DMS 273 treated with DMSO at 0.1 percent for 48 hours (cell line): Measurements from ENCODE around the gene CYP3A4.
"Not testable (repeated sequence)": the region's sequence is repeated elsewhere in the genome, so short reads cannot be mapped to it uniquely, and the experiment has no call there.

Source experiments
- DNase-seq: peaks from one replicate; lab custom pipeline; 2025; lab: John Stamatoyannopoulos, UW

CYP3A4 gene

DNA sequence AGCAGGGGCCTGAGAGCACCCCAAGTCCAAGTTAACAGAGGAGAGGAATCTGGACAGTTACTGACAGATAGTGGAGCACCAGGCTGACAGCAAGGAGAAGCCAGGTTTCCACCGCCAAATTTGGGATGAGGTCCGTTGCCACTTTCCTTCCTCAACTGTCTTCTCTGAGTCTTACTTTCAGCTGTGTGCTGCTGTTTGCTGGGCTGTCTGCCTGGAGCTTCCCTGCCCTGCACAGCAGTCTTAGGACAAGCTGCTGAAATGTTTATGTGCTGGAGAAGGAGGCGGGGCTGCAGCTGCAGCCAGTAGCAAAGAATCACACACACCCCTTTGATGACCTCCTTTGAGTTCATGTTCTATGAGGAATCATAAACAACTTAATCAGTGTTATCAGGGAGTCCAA is 31.6 kb downstream of the CYP3A4 start:
- DNase-seq = no peak

DNA sequence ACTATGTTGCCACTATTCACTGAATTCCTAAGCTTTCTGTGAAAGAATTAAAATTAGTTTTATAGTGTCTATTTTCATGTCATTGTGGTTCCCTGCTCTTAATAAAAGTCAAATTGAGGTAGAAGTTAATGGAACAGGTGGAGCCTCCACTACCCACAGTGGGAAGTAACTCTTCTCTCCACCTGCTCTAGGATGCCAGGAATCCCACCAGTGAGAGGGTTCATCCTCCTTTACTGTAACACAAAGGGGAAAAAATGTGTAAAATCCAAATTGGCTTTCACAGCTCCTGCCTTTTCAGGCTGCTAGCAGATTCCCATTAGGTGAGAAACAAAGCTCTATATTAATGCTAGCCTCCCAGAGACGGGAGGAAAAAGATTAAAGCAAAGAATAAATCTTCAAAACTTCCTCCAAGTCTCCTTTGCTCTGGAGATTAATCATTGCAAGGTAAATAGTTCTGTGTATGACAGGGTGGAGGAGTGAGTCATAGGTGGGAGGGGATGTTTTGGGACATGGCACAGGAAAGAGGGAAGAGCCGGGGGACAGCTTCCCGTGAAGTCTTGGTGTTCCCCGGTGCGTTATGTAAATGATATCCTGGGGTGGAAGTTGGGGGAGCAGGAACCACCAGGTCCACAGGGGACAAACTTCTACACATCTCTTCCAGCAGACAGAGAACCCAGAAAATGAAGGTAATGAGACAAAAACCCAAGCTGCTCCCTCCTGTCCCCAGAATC is 32.5 kb downstream of the CYP3A4 start:
- not testable (repeated sequence) for DNase-seq

DNA sequence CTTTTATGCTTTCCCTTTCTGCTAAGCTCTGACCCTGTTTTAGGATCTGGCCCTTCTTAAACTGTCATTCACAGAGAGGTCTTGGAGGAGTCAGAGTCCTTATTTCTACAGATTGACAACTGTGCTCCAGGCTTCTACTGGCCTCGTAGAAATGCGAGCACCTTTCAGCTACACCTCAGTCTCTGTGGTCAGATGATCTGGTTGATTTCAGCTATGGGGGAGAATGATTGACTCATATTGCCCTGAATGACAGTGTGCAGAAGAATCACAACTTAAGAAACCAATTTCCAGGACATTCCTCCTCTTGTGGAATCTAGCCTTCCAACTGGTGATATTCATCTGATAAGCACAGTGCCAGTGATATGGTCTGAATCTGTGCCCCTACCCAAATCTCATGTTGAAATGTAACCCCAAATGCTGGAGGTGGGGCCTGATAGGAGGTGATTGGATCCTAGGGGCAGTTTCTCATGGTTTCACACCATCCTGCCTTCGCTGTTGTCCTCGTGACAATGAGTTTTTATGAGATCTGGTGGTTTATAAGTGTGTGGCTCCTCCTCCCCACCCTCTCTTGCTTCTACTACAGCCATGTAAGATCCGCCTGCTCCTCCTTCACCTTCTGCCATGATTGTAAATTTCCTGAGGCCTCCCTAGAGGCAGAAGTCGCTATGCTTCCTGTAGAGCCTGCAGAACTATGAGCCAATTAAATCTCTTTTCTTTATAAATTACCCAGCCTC is 35.0 kb downstream of the CYP3A4 start:
- DNase-seq = no peak

DNA sequence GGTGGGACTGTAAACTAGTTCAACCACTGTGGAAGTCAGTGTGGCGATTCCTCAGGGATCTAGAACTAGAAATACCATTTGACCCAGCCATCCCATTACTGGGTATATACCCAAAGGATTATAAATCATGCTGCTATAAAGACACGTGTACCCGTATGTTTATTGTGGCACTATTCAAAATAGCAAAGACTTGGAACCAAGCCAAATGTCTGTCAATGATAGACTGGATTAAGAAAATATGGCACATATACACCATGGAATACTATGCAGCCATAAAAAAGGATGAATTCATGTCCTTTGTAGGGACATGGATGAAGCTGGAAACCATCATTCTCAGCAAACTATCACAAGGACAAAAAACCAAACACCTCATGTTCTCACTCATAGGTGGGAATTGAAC is 37.1 kb downstream of the CYP3A4 start:
- DNase-seq = not testable (repeated sequence)

DNA sequence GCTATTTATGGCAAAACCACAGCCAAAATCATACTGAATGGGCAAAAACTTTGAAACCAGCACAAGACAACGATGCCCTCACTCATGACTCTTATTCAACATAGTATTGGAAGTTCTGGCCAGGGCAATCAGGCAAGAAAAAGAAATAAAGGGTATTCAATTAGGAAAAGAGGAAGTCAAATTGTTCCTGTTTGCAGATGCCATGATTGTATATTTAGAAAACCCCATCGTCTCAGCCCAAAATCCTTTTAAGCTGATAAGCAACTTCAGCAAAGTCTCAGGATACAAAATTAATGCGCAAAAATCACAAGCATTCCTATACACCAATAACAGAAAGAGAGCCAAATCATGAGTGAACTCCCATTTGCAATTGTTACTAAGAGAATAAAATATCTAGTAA is 38.6 kb downstream of the CYP3A4 start:
- not testable (repeated sequence) for DNase-seq

DNA sequence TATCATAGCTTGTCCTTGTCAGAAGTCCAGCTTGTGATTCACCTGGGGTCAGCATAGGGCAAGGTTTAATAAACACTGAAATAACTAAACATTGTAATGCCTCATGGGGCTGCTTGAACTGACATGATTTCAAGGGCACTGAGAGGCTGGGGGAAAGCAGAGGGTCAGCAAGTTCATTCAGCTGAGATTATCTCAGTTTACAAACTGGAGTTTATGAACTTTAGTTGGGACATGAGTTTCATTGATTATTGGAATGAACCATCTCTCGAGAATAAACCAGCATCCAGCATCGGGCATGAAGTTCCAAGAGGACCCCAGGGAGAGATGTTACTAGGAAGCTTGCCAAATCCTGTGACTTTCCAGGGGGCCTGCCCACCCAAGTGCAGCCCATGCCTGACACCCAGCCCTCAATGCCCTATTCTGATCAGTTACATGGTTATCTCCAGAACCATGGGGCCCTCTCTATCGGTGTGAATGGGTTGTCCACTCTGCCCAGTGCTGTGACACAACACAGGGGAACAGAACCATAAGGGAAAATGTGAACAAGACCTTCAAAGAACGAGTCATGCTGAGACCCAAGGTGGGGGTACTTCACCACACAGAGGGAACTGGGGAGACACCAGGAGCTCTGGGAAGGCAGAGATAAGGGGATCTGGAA is 41.1 kb downstream of the CYP3A4 start:
- DNase-seq = no peak

DNA sequence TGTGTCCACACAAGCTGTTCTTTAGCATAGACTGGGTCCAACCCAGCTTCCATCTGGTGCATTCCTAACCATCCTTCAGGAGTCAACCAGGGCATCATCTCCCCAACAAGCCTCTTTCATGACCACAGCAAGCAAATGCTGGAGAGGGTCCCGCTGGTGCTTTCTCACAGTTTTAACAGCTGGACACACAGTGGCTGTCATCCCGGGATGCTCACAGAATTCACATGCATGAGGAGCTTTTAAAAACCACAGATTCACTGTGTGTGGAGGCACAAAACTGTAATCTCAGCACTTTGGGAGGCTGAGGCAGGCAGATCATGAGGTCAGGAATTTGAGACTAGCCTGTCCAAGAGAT is 42.6 kb downstream of the CYP3A4 start:
- DNase-seq = no peak

DNA sequence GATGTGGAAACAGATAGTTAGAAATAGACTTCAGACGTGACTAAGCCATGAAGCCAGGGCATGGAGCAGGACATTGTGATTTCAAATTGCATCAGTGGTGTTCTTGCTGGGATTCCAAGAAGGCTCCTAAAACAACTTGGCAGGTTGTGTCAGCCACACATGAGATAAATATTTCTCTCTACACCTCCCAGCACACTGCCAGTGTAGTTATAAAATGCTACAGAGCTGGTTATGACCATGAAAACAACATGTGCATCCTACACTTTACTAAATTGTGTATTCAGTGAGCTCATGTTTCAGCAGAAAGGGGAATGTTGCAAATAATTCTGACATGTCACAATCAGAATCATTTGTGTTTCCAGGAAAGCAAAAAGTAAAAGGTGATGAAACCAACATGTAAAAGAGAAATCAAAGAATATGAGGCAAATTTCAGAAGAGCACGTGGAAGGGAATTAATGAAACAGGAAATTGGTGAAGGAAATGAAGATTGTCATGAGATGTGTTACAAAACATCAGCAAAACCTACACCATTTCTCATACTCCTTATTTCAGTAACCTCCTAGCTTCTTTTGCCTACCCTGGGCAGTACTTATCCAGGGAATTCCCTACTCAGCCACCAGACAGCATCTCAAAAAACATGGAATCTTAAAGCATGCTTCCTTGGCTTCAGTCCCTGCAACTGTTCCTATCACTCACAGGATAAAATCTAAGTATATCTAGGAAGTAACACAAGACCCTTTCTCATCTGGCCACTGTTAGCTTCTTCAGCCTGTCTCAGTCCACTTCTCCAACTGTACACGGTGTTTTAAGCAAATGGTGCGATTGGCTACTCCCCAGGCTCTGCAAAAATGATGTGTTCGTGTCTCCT is 43.2 kb downstream of the CYP3A4 start:
- no peak for DNase-seq

DNA sequence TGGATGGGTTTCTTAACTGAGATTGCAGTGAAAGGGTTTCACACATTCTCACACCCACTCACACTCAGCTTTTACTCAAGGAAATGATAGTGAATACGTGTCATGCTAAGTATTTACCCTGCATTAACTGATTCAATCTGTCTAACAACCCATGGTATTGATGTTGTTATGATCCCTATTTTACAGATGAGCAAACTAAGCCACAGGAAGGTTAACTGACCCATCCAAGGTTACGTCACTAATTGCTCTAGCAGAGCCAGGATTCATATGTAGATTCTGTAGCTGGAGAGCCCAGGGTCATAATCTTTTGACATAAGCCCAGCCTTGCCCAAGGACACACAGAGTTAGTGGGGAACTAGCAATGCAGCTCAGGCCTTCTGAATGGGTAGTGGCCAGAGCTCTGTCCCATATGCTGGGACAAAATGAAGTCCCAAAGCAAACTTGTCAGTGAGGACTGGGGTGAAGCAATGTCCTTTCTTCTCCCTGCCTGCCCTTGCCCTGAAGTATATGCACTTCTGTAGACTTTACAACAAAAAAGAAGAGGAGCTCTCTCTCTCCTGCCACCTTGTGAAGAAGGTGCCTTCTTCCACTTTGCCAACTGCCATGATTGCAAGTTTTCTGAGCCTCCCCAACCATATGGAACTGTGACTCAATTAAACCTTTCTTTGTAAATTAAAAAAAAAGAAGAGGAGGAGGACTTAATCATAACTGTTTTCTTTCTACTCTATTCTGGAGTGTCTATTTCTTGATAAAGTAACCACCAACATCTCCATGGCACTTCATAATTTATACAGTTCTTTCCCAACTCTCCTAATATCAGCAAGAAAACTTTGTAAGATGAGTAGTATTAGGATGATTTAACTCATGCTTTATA is 44.0 kb downstream of the CYP3A4 start:
- no peak for DNase-seq

DNA sequence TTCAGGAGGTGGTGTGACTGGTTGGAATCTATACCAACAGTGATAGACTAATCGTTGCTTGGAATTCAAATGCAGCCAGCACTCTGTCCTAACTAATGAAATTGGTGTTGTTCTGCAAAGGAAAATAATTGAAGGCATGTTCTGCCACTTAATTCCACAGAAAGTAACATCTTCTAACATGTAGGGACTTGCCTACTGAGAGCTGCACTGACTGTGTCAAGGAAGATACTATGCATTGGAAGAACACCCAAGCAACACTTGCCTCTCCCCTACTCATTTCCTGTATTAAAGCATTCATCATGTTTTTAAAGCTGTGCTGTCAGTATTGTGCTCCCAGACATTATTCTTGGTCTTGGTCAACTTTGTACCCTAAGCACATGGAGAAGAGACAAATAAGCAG is 46.3 kb downstream of the CYP3A4 start:
- DNase-seq = no peak

DNA sequence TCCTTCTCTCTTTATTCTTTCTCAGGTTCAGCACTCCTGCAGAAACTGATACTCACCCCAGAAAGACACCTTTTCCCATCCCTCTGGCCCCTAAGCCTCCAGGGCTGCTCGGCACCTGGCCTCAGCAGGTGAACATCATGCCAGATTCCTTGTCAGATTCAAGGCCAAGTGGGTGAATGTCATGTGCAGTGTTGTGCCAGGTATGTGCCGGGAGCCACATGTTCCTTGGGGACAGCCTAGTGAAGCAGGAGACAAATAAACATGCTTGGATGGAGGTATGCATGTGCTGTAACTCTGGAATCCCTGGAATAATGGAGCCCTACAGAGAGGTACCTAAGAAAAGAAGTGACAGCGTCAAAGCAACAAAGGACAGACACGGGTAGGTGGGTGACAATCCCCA is 47.3 kb downstream of the CYP3A4 start:
- DNase-seq = not testable (repeated sequence)

DNA sequence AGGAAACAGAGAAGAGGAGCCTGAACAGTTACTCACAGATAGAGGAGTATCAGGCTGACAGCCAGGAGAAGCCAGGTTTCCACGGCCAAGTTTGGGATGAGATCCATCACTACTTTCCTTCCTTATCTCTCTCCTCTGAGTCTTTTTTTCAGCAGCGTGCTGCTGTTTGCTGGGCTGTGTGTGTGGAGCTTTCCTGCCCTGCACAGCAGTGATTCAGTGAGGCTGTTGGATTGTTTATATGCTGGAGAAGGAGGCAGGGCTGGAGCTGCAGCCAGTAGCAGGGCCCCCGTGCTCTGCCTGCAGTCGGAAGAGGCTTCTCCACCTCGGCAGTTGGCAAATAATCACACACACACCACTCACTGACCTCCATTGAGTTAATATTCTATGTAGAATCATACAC is 49.0 kb downstream of the CYP3A4 start, which contains the start of gene CYP3A7:
CYP3A7 (minus strand) TSS at position 210 of the 400 bp plus-strand sequence; CDS start at position 107, 103 bp downstream.
- DNase-seq = no peak

DNA sequence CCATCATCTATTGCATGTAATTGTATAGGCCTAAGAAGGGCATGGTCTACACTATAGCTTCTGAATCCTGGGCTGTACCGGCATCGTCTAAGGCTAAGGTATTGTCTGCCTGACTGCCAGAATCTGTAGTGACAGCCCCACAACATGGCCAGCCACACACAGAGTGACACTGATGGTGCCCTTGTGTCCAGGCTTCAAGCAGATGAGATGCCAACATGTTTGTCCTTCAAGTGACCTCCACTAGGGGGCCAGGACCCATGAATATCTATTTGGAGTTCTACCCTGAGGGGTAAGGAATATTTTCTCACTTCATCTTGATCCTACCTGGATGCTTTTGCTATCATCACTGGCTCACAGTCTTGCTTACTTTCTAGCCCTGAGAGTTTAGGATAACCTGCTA is 50.5 kb downstream of the CYP3A4 start:
- no peak for DNase-seq

DNA sequence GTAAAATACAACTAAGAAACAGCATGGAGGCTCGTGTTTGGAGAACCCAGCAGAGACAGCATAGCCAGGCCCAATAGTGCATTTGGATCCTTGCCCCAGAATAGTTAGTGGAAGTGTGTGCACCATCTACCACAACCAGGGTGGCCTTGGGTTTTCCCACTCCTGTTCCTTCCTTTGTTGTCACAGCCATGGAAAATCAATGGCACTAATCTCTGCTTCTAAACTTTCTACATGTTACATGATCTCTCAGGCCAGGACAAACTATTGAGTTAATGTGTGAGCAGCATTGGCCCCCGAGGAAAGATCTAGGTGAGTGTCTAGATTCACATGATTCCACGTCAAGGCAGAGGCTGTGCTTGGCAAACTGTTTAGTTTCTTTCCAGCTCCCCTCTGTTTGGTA is 51.0 kb downstream of the CYP3A4 start:
- DNase-seq = no peak

DNA sequence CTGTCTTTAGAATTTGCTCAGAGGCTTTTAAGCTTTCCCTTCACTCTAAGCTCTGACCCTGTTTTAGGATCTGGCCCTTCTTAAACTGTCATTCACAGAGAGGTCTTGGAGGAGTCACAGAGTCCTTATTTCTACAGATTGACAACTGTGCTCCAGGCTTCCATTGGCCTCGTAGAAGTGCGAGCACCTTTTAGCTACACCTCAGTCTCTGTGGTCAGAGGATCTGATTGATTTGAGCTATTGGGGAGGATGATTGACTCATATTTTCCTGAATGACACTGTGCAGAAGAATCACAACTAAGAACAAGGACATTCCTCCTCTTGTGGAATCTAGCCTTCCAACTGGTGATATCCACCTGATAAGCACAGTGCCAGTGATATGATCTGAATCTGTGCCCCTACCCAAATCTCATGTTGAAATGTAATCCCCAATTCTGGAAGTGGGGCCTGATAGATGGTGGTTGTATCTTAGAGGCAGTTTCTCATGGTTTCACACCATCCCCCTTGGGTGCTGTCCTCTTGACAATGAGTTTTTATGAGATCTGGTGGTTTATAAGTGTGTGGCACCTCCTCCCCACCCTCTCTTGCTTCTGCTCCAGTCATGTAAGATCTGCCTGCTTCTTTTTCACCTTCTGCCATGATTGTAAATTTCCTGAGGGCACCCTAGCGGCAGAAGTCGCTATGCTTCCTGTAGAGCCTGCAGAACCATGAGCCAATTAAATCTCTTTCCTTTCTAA is 52.2 kb downstream of the CYP3A4 start:
- no peak for DNase-seq

DNA sequence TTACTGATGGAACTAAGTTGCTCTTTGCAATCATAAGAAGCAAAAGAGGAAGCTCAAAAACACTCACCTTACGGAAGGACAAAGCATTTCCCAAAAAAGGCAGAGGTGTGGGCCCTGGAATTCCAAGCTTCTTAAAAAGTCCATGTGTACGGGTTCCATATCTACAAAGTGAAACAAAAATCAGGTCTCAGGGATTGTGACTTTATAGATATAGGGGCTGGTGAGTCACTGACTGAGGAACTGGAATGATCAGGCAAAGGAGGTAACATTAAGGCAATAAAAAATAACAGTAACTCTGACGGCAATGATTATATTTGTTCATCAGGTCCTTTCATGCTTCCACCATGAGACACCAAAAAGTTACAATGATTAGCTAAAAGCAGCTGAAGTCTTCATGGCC is 53.0 kb downstream of the CYP3A4 start:
- DNase-seq = no peak

DNA sequence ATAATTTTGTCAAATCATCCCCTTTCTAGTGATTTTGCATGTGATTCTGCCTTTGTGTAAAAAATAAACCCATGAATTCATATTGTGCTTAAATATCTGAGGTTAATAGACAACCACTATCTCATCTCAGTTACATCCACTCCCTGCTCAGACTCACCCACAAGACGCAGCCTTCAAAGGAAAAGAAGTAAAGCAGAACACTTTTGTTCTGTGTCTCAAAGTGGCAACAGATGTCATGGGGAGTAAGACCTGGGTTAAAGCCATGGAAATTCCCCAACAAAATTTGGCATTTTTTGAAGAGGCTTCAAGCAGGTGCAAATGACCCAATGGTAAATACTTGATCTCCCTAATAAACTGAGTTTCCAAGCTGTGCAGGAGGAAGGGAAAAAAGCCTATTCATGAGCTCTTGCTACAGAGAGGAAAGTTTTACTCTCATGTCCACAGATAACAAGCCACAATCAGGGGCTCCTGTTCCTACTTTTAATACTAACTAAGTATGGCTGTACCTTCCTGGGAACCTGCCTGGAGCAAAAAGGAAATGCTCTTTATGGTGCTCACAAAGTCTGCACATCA is 53.7 kb downstream of the CYP3A4 start:
- DNase-seq = no peak

DNA sequence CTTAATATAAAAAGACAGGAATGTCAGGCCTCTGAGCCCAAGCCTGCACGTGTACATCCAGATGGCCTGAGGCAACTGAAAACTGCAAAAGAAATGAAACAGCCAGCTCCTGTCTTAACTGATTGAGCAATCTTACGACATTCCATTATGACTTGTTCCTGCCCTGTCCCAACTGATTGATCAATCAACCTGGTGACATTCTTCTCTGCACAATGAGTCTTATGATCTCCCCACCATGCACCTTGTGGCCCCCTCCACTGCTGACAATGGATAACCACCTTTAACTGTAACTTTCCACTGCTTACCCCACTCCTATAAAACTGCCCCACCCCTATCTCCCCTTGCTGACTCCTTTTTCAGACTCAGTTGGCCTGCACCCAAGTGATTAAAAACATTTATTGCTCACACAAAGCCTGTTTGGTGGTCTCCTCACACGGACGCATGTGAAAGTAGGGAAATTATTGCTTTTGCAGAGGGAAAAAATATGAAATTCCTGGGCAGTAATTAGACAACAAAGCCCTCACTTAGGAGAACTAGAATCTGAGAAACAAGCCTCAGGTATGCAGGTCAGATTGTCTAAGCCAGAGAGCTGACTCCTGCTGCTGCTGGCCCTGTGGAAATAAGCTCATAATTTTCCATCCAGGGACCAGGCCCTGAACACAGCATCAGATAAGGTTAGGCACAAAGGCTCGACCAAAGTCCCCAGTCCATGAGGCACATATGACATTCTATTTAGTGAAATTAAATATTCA is 54.3 kb downstream of the CYP3A4 start:
- no peak for DNase-seq

DNA sequence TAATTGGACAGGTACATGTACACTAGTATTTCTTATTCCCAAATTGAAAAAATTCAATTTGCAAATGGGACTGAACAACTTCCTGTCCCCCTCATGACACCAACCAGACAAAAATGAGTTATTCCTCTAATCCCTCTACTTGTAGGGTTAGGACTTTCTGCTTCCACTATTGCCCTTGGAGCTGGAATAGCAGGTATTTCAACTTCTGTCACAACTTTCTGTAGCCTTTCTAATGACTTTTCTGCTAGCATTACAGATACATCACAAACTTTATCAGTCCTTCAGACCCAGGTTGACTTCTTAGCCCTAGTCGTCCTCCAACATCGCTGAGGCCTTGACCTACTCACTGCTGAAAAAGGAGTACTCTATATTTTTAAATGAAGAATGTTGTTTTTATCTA is 55.4 kb downstream of the CYP3A4 start:
- DNase-seq = no peak
